Trophoblast cell (in vitro differentiated cells and primary cell): ENCODE measurements around the gene SNRNP70.
A peak's percentile ranks its signal among the peaks of the same experiment; 100 is the strongest.

Experiments used
- DNase-seq, 2 donors: peaks; one replicate each; pipeline ENCODE4 v3.0.0-alpha.2; 2016
- H2AFZ ChIP-seq: 2 replicates; pipeline ENCODE4 v1.6.1; 2013; ENCODE audit warnings: low read length, moderate library complexity, mild to moderate bottlenecking; ENCODE audit not compliant: insufficient read depth, poor library complexity
- H2AK5ac ChIP-seq: 2 replicates; pipeline ENCODE4 v1.6.1; 2013; ENCODE audit warnings: mild to moderate bottlenecking, low read length
- H2BK120ac ChIP-seq: 2 replicates; pipeline ENCODE4 v1.6.1; 2013; ENCODE audit warnings: low read length, mild to moderate bottlenecking, moderate library complexity; ENCODE audit not compliant: insufficient read depth, poor library complexity
- H2BK12ac ChIP-seq: 2 replicates; pipeline ENCODE4 v1.6.1; 2013; ENCODE audit warnings: mild to moderate bottlenecking, low read length, moderate library complexity
- H2BK5ac ChIP-seq: 2 replicates; pipeline ENCODE4 v1.6.1; 2013; ENCODE audit warnings: low read length, low read depth, moderate library complexity, mild to moderate bottlenecking; ENCODE audit not compliant: poor library complexity
- H3K14ac ChIP-seq: 2 replicates; pipeline ENCODE4 v1.6.1; 2013; ENCODE audit warnings: mild to moderate bottlenecking, low read length
- H3K18ac ChIP-seq: 2 replicates; pipeline ENCODE4 v1.6.1; 2013; ENCODE audit warnings: mild to moderate bottlenecking, low read length
- H3K23ac ChIP-seq: 2 replicates; pipeline ENCODE4 v1.6.1; 2013; ENCODE audit warnings: low read length
- H3K27ac ChIP-seq: 2 replicates; pipeline ENCODE4 v1.5.1; 2013; ENCODE audit warnings: low read depth, mild to moderate bottlenecking, inconsistent platforms, low read length, moderate library complexity
- H3K27me3 ChIP-seq: 2 replicates; pipeline ENCODE4 v1.6.1; 2013; ENCODE audit warnings: inconsistent platforms, mild to moderate bottlenecking, low read length, moderate library complexity; ENCODE audit not compliant: insufficient read depth
- H3K36me3 ChIP-seq, 2 experiments: 1 replicate in 1 of 2; 2 replicates in 1 of 2; pipeline ENCODE4 v1.6.1; 2013; ENCODE audit warnings: low read length in 2 of 2, mild to moderate bottlenecking in 2 of 2, moderate library complexity in 1 of 2; ENCODE audit not compliant: insufficient read depth in 2 of 2, control insufficient read depth in 1 of 2
- H3K4ac ChIP-seq: 2 replicates; pipeline ENCODE4 v1.6.1; 2013; ENCODE audit warnings: low read depth, mild to moderate bottlenecking, low read length, moderate library complexity
- H3K4me1 ChIP-seq, 2 experiments: 1 replicate in 1 of 2; 2 replicates in 1 of 2; pipeline ENCODE4 v1.6.1; 2013; ENCODE audit warnings: low read length in 2 of 2, mild to moderate bottlenecking in 2 of 2, moderate library complexity in 1 of 2; ENCODE audit not compliant: insufficient read depth in 2 of 2, control insufficient read depth in 1 of 2
- H3K4me2 ChIP-seq: 2 replicates; pipeline ENCODE4 v1.6.1; 2013; ENCODE audit warnings: inconsistent platforms, mild to moderate bottlenecking, low read length, moderate library complexity
- H3K4me3 ChIP-seq: 2 replicates; pipeline ENCODE4 v1.5.1; 2013; ENCODE audit warnings: mild to moderate bottlenecking, low read depth, low read length, inconsistent platforms
- H3K79me1 ChIP-seq: one replicate; pipeline ENCODE4 v1.6.1; 2013; ENCODE audit warnings: low read length
- H3K79me2 ChIP-seq: 2 replicates; pipeline ENCODE4 v1.6.1; 2013; ENCODE audit warnings: low read length, mild to moderate bottlenecking; ENCODE audit not compliant: control insufficient read depth, insufficient read depth, poor library complexity
- H3K9ac ChIP-seq: 2 replicates; pipeline ENCODE4 v1.6.1; 2013; ENCODE audit warnings: mild to moderate bottlenecking, low read length
- H3K9me3 ChIP-seq: 2 replicates; pipeline ENCODE4 v1.6.1; 2013; ENCODE audit warnings: low read depth, mild to moderate bottlenecking, control low read depth, inconsistent platforms, low read length; ENCODE audit not compliant: insufficient read depth
- H4K12ac ChIP-seq: 2 replicates; pipeline ENCODE4 v1.6.1; 2013; ENCODE audit warnings: low read depth, mild to moderate bottlenecking, low read length, moderate library complexity
- H4K8ac ChIP-seq: 2 replicates; pipeline ENCODE4 v1.6.1; 2013; ENCODE audit warnings: low read depth, mild to moderate bottlenecking, low read length, moderate library complexity
- H4K91ac ChIP-seq: one replicate; pipeline ENCODE4 v1.6.1; 2013; ENCODE audit warnings: low read depth, mild to moderate bottlenecking, low read length, moderate library complexity
- WGBS: extraction: QIAGEN DNeasy Blood & Tissue Kit; methylation state at CpG from one replicate; pipeline ENCODE4 v1.1.7; 2013; ENCODE audit warnings: missing lambda C conversion rate; ENCODE audit not compliant: insufficient read length, insufficient coverage; ENCODE audit errors: extremely low coverage; 5-methylcytosine and 5-hydroxymethylcytosine counted together

SNRNP70 gene

GRCh38 chr19:49118565-49119410, 33.5 kb downstream of the SNRNP70 start, which contains the start of gene C19orf73:
C19orf73 (minus strand) TSS chr19:49119143; CDS start chr19:49119022, 121 bp downstream.
- Histone ChIP-seq H4K8ac (peak within 1 kb of the TSS; percentile 92), H3K79me2 (peaks cover 7% of the 10 kb centered on the region), H2BK5ac (peak within 1 kb of the TSS; percentile 93), H3K27me3 (peaks cover 3% of the 10 kb centered on the region), H2BK120ac (peak within 1 kb of the TSS; percentile 94), H3K9ac (peak within 1 kb of the TSS; percentile 71), H4K12ac (peak within 1 kb of the TSS; percentile 89), H2AK5ac (peak within 1 kb of the TSS; percentile 32), H3K9me3 (peaks cover under 1% of the 10 kb centered on the region), H3K14ac (peak within 1 kb of the TSS; percentile 98), H3K4me3 (peak within 1 kb of the TSS; percentile 64), H3K18ac (peak within 1 kb of the TSS; percentile 94), H3K4me2 (peak within 1 kb of the TSS; percentile 91), H3K27ac (peak within 1 kb of the TSS; percentile 79), H3K4me1 (peaks cover 12 to 21% of the 10 kb centered on the region in 2 experiments), H3K36me3 (peaks cover 2 to 6% of the 10 kb centered on the region in 2 experiments), H3K23ac (no peak within 1 kb of the TSS), H2AFZ (peak within 1 kb of the TSS; percentile 80), H4K91ac (peak within 1 kb of the TSS; percentile 96), H2BK12ac (peak within 1 kb of the TSS; percentile 20), H3K79me1 (peaks cover 13% of the 10 kb centered on the region), H3K4ac (peak within 1 kb of the TSS; percentile 75)
- WGBS: no CpG with 5 or more reads among the region's 85 CpGs
- peak; percentile 87 to 96 for DNase-seq

GRCh38 chr19:49119411-49120324, 34.4 kb downstream of the SNRNP70 start, which contains the start of gene PPFIA3:
PPFIA3 (plus strand) TSS chr19:49119544; CDS start chr19:49127874, 8,330 bp downstream.
- H3K14ac ChIP-seq: peak within 1 kb of the TSS; percentile 98
- peak within 1 kb of the TSS; percentile 64 for H3K4me3 ChIP-seq
- peak within 1 kb of the TSS; percentile 80 for H2AFZ ChIP-seq
- H3K9me3 ChIP-seq: no peaks in the 10 kb centered on the region
- H3K4me1 ChIP-seq: peaks cover 12 to 18% of the 10 kb centered on the region in 2 experiments
- H4K91ac ChIP-seq: peak within 1 kb of the TSS; percentile 96
- H4K8ac ChIP-seq: peak within 1 kb of the TSS; percentile 92
- H3K36me3 ChIP-seq: peaks cover 2 to 6% of the 10 kb centered on the region in 2 experiments
- peak; percentile 61 to 79 for DNase-seq
- H2AK5ac ChIP-seq: peak within 1 kb of the TSS; percentile 8
- WGBS: no CpG with 5 or more reads among the region's 90 CpGs
- H4K12ac ChIP-seq: peak within 1 kb of the TSS; percentile 89
- peak within 1 kb of the TSS; percentile 20 for H2BK12ac ChIP-seq
- peak within 1 kb of the TSS; percentile 94 for H2BK120ac ChIP-seq
- H3K79me1 ChIP-seq: peaks cover 10% of the 10 kb centered on the region
- H3K9ac ChIP-seq: peak within 1 kb of the TSS; percentile 71
- H3K23ac ChIP-seq: no peak within 1 kb of the TSS
- peak within 1 kb of the TSS; percentile 93 for H2BK5ac ChIP-seq
- H3K18ac ChIP-seq: peak within 1 kb of the TSS; percentile 94
- peaks cover 5% of the 10 kb centered on the region for H3K79me2 ChIP-seq
- H3K4me2 ChIP-seq: peak within 1 kb of the TSS; percentile 91
- H3K27ac ChIP-seq: peak within 1 kb of the TSS; percentile 79
- H3K4ac ChIP-seq: peak within 1 kb of the TSS; percentile 75
- H3K27me3 ChIP-seq: peaks cover 3% of the 10 kb centered on the region

- no peak for DNase-seq
- Histone ChIP-seq H3K36me3 (peaks cover 2 to 6% of the 10 kb centered on the region in 2 experiments), H3K27ac (no peak overlapping the region), H3K79me2 (peaks cover 3% of the 10 kb centered on the region), H4K12ac (no peak overlapping the region), H3K4ac (no peak overlapping the region), H2BK5ac (no peak overlapping the region), H2BK12ac (no peak overlapping the region), H2BK120ac (no peak overlapping the region), H3K79me1 (peaks cover 5% of the 10 kb centered on the region), H4K91ac (no peak overlapping the region), H3K27me3 (peaks cover 3% of the 10 kb centered on the region), H3K9me3 (no peaks in the 10 kb centered on the region), H2AK5ac (no peak overlapping the region), H2AFZ (no peak overlapping the region), H3K14ac (no peak overlapping the region), H4K8ac (no peak overlapping the region), H3K18ac (no peak overlapping the region), H3K4me2 (peak overlapping the region; percentile 91), H3K23ac (no peak overlapping the region), H3K4me1 (peaks cover 15 to 20% of the 10 kb centered on the region in 2 experiments), H3K4me3 (no peak overlapping the region), H3K9ac (no peak overlapping the region)
- WGBS: no CpG with 5 or more reads among the region's 16 CpGs
Observed at GRCh38 chr19:49120325-49120683, 35.1 kb downstream of the SNRNP70 start.

- no peak overlapping the region for H3K18ac ChIP-seq
- H3K27ac ChIP-seq: no peak overlapping the region
- H2BK5ac ChIP-seq: no peak overlapping the region
- no peak overlapping the region for H3K4me3 ChIP-seq
- H2BK120ac ChIP-seq: no peak overlapping the region
- H2BK12ac ChIP-seq: no peak overlapping the region
- H2AFZ ChIP-seq: no peak overlapping the region
- no peak overlapping the region for H3K9ac ChIP-seq
- H3K4ac ChIP-seq: no peak overlapping the region
- H3K4me2 ChIP-seq: no peak overlapping the region
- H4K8ac ChIP-seq: no peak overlapping the region
- WGBS: no CpG with 5 or more reads among the region's 2 CpGs
- no peak overlapping the region for H2AK5ac ChIP-seq
- no peak overlapping the region for H3K23ac ChIP-seq
- H3K79me1 ChIP-seq: peaks cover 8% of the 10 kb centered on the region
- no peak overlapping the region for H3K14ac ChIP-seq
- peaks cover 3% of the 10 kb centered on the region for H3K27me3 ChIP-seq
- H3K79me2 ChIP-seq: peaks cover 3% of the 10 kb centered on the region
- no peak for DNase-seq
- H3K9me3 ChIP-seq: no peaks in the 10 kb centered on the region
- peaks cover 2 to 6% of the 10 kb centered on the region in 2 experiments for H3K36me3 ChIP-seq
- no peak overlapping the region for H4K91ac ChIP-seq
- H4K12ac ChIP-seq: no peak overlapping the region
- H3K4me1 ChIP-seq: peaks cover 19 to 24% of the 10 kb centered on the region in 2 experiments
Observed at GRCh38 chr19:49120868-49121267, 35.6 kb downstream of the SNRNP70 start.
